Left ventricle myocardium inferior (tissue), 1 donor: ENCODE results near the gene KCNQ2. TPM values are rescaled to one million over a fixed set of nuclear protein-coding genes. Genes with fewer than 3 reads are reported as not detected.

ENCODE experiments used
- DNase-seq: peaks from one replicate; pipeline ENCODE4 v3.0.0-alpha.2; 2020
- H3K27ac ChIP-seq: fragments of 200-600 bp; replicated peaks from 2 replicates; pipeline ENCODE4 v1.8.0; 2021
- H3K27me3 ChIP-seq: fragments of 200-600 bp; 2 replicates; pipeline ENCODE4 v1.8.0; 2021; ENCODE audit warnings: low read depth
- H3K36me3 ChIP-seq: fragments of 200-600 bp; 2 replicates; pipeline ENCODE4 v1.8.0; 2021
- H3K4me1 ChIP-seq: fragments of 200-600 bp; 2 replicates; pipeline ENCODE4 v1.8.0; 2021
- H3K4me3 ChIP-seq: fragments of 200-600 bp; 2 replicates; pipeline ENCODE4 v1.8.0; 2021; ENCODE audit warnings: mild to moderate bottlenecking, moderate library complexity
- H3K9me3 ChIP-seq: fragments of 200-600 bp; replicated peaks from 2 replicates; pipeline ENCODE4 v1.8.0; 2021
- CTCF ChIP-seq: fragments of 200-600 bp; IDR thresholded peaks from 2 replicates; pipeline ENCODE4 v1.8.0; 2021; ENCODE audit warnings: antibody characterized with exemption, mild to moderate bottlenecking, borderline replicate concordance
- intact Hi-C: fragments of 100-400 bp; cut with micrococcal nuclease; formaldehyde crosslinking; loops from one replicate; pipeline ENCODE4 v1.11.0; 2022
- total RNA-seq: library from RNA; stranded (reverse); fragmentation: NEBNext Ultra II Directional; extraction: Animal tissue kit (Norgen Biotek cat#: 25700); gene quantifications from one replicate; pipeline ENCODE4 v1.2.1, GENCODE V29; 2021
- donor health status: DM: no; HTN: yes; CAD: no; lungs with severe emphysema.

KCNQ2 gene
- total RNA-seq, 1 donor from 2014 or later: 2.3 TPM

- Histone ChIP-seq H3K27ac (peak overlapping the region; percentile 33), H3K9me3 (no peaks in the 10 kb centered on the region), H3K4me1 (peaks cover 43% of the 10 kb centered on the region), H3K27me3 (peaks cover 63% of the 10 kb centered on the region), H3K36me3 (no peaks in the 10 kb centered on the region), H3K4me3 (no peak overlapping the region)
- intact Hi-C loops: no loop called here
- no peak for DNase-seq
- no peak for TF ChIP-seq CTCF
These were observed 115.2 kb downstream of the KCNQ2 start for GRCh38 chr20:63356931-63357879.

GRCh38 chr20:63356511-63356910, 115.9 kb downstream of the KCNQ2 start:
- H3K36me3 ChIP-seq: no peaks in the 10 kb centered on the region
- peaks cover 56% of the 10 kb centered on the region for H3K27me3 ChIP-seq
- DNase-seq: no peak
- peaks cover 45% of the 10 kb centered on the region for H3K4me1 ChIP-seq
- intact Hi-C loops: no loop called here
- no peak overlapping the region for H3K27ac ChIP-seq
- no peak overlapping the region for H3K4me3 ChIP-seq
- no peak for TF ChIP-seq CTCF
- no peaks in the 10 kb centered on the region for H3K9me3 ChIP-seq

- no peaks in the 10 kb centered on the region for H3K36me3 ChIP-seq
- DNase-seq: no peak
- peaks cover 42% of the 10 kb centered on the region for H3K4me1 ChIP-seq
- H3K4me3 ChIP-seq: no peak overlapping the region
- no peaks in the 10 kb centered on the region for H3K9me3 ChIP-seq
- peaks cover 50% of the 10 kb centered on the region for H3K27me3 ChIP-seq
- intact Hi-C loops: no loop called here
- H3K27ac ChIP-seq: no peak overlapping the region
- TF ChIP-seq CTCF: no peak
These were observed 116.6 kb downstream of the KCNQ2 start for GRCh38 chr20:63355781-63356295.

- peaks cover 36% of the 10 kb centered on the region for H3K4me1 ChIP-seq
- intact Hi-C loops: no loop called here
- no peak overlapping the region for H3K4me3 ChIP-seq
These were observed 117.7 kb downstream of the KCNQ2 start for GRCh38 chr20:63354636-63355350.

More at GRCh38 chr20:63354636-63355350, 117.7 kb downstream of the KCNQ2 start:
- H3K9me3 ChIP-seq: no peaks in the 10 kb centered on the region
- no peak for DNase-seq
- H3K36me3 ChIP-seq: no peaks in the 10 kb centered on the region
- H3K27ac ChIP-seq: no peak overlapping the region
- H3K27me3 ChIP-seq: peaks cover 39% of the 10 kb centered on the region
- no peak for TF ChIP-seq CTCF
